ENCODE results near the gene KRTAP16-1.

KRTAP16-1 gene

GRCh38 chr17:41264599-41264998, 44.5 kb downstream of the KRTAP16-1 start:
- Histone ChIP-seq H3K27me3 (peaks cover 22% of the 10 kb centered on the region), H3K4me3 (ENCODE audit: low read depth in 1 of 2, low read length in 1 of 2) (no peak overlapping the region), H3K36me3 (no peaks in the 10 kb centered on the region), H3K9me3 (no peaks in the 10 kb centered on the region), H3K4me1 (ENCODE audit: control insufficient read depth in 1 of 2, insufficient read depth in 1 of 2, low read depth in 1 of 2, low read length in 1 of 2) (no peaks in the 10 kb centered on the region), H3K27ac (no peak overlapping the region)
- TF ChIP-seq CTCF (IDR thresholded peaks at IDR 0.05), result no peak

- Histone ChIP-seq H3K4me1 (ENCODE audit: control insufficient read depth in 1 of 2, insufficient read depth in 1 of 2, low read depth in 1 of 2, low read length in 1 of 2) (no peaks in the 10 kb centered on the region), H3K4me3 (ENCODE audit: low read depth in 1 of 2, low read length in 1 of 2) (no peak overlapping the region), H3K27me3 (peaks cover 24% of the 10 kb centered on the region), H3K36me3 (no peaks in the 10 kb centered on the region), H3K9me3 (no peaks in the 10 kb centered on the region), H3K27ac (no peak overlapping the region)
- no peak for TF ChIP-seq CTCF (IDR thresholded peaks at IDR 0.05)
Observed at GRCh38 chr17:41263212-41263611, 45.9 kb downstream of the KRTAP16-1 start.

GRCh38 chr17:41258406-41258805, 50.7 kb downstream of the KRTAP16-1 start:
- no peak overlapping the region for H3K27ac ChIP-seq
- H3K4me1 ChIP-seq (ENCODE audit: control insufficient read depth in 1 of 2, insufficient read depth in 1 of 2, low read depth in 1 of 2, low read length in 1 of 2), result no peaks in the 10 kb centered on the region
- no peak for TF ChIP-seq CTCF (IDR thresholded peaks at IDR 0.05)
- H3K9me3 ChIP-seq, result no peaks in the 10 kb centered on the region
- H3K27me3 ChIP-seq, result peaks cover 41% of the 10 kb centered on the region
- H3K4me3 ChIP-seq (ENCODE audit: low read depth in 1 of 2, low read length in 1 of 2), result no peak overlapping the region
- no peaks in the 10 kb centered on the region for H3K36me3 ChIP-seq
